AG09319 (cell line): ENCODE data around the gene IP6K3.

Experiments
- DNase-seq: peaks from one replicate; pipeline ENCODE4 v3.0.0-alpha.2; 2010; ENCODE audit warnings: low read depth; ENCODE audit errors: extremely low read depth
- TF ChIP-seq, protein P1 (sequence below): IDR thresholded peaks from 2 replicates; pipeline ENCODE4 v1.5.1; 2011; ENCODE audit warnings: low read depth, mild to moderate bottlenecking, inconsistent platforms, low read length, moderate library complexity

IP6K3 gene

DNA sequence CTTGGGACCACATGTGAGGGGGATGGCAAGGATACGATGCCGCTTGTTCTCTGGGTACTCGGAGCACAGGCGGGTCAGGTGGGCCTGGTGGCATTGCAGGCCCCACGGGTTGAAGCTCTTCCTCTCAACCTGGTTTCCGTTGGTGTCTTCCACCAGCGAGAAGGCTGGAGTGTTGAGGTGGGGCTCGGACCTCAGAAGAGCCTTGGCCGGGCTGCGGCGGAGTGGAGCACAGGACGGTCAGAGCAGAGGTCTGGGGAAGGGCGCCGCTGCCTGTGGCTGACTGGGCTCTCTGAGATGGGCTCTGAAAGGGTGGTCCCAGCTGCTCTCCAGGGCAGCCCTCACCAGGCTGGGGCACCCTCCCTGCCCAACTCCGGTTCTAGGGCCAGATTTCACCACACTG is 20.0 kb downstream of the IP6K3 start:
- TF ChIP-seq, protein P1, sequence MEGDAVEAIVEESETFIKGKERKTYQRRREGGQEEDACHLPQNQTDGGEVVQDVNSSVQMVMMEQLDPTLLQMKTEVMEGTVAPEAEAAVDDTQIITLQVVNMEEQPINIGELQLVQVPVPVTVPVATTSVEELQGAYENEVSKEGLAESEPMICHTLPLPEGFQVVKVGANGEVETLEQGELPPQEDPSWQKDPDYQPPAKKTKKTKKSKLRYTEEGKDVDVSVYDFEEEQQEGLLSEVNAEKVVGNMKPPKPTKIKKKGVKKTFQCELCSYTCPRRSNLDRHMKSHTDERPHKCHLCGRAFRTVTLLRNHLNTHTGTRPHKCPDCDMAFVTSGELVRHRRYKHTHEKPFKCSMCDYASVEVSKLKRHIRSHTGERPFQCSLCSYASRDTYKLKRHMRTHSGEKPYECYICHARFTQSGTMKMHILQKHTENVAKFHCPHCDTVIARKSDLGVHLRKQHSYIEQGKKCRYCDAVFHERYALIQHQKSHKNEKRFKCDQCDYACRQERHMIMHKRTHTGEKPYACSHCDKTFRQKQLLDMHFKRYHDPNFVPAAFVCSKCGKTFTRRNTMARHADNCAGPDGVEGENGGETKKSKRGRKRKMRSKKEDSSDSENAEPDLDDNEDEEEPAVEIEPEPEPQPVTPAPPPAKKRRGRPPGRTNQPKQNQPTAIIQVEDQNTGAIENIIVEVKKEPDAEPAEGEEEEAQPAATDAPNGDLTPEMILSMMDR, result no peak
- no peak for DNase-seq

GRCh38 chr6:33725891-33726673 is 20.6 kb downstream of the IP6K3 start:
- no peak for DNase-seq
- TF ChIP-seq, protein P1, result no peak

DNA sequence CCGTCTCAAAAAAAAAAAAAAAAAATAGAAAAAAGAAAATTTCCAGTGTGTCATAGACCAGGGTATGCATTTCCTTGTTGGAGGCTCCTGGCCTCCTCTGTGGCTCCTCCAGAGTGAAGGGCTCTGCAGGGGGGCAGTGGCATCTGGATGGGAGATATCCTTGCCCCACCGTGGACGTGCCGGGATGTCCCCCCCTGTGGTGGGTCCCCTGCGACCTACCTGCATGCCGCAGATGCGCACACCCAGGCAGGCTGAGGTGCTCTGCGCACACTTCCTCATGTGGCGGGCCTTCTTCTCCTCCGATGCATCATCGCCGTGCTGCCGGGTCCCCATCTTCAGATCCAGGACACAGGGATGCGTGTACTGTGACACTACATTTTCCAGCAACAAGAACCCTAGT is 21.5 kb downstream of the IP6K3 start:
- TF ChIP-seq, protein P1, result no peak
- DNase-seq, result no peak

GRCh38 chr6:33724102-33725023 is 22.3 kb downstream of the IP6K3 start:
- TF ChIP-seq, protein P1, result no peak
- DNase-seq, result no peak

- no peak for DNase-seq
- TF ChIP-seq, protein P1, result no peak
These were observed 23.2 kb downstream of the IP6K3 start for GRCh38 chr6:33723371-33724085.

- TF ChIP-seq, protein P1, result no peak
- no peak for DNase-seq
These were observed 24.5 kb downstream of the IP6K3 start for GRCh38 chr6:33722103-33722623.
